Neural cell (in vitro differentiated cells): ENCODE results near the gene PHACTR1. TPM values are rescaled to one million over a fixed set of nuclear protein-coding genes. Genes with fewer than 3 reads are reported as not detected.

ENCODE experiments used
- H2AFZ ChIP-seq: fragments of 200-600, 300-800 bp; sonication (generic), shearing (Covaris generic); 2 replicates; pipeline ENCODE4 v1.6.0; 2014; ENCODE audit warnings: low read depth, mild to moderate bottlenecking, antibody characterized with exemption, low read length, moderate library complexity
- H3F3A ChIP-seq: fragments of 200-600 bp; shearing (Covaris generic); 2 replicates; pipeline ENCODE4 v1.6.1; 2016; ENCODE audit warnings: mild to moderate bottlenecking, moderate library complexity, mixed read lengths, antibody characterized with exemption, low read length; ENCODE audit not compliant: insufficient read depth, poor library complexity, severe bottlenecking
- H3K27ac ChIP-seq: fragments of 200-600, 300-800 bp; sonication (generic), shearing (Covaris generic); 2 replicates; pipeline ENCODE4 v1.5.1; 2014; ENCODE audit warnings: mild to moderate bottlenecking, low read length, moderate library complexity
- H3K27me3 ChIP-seq: fragments of 300-800, 200-600 bp; sonication (generic), shearing (Covaris generic); 2 replicates; pipeline ENCODE4 v1.6.0; 2014; ENCODE audit warnings: mild to moderate bottlenecking, low read depth, low read length, moderate library complexity; ENCODE audit not compliant: insufficient read depth
- H3K36me3 ChIP-seq: fragments of 300-800, 200-600 bp; sonication (generic), shearing (Covaris generic); 2 replicates; pipeline ENCODE4 v1.5.1; 2014; ENCODE audit warnings: mild to moderate bottlenecking, antibody characterized with exemption, low read length, moderate library complexity; ENCODE audit not compliant: insufficient read depth
- H3K4me2 ChIP-seq: fragments of 300-800, 200-600 bp; sonication (generic), shearing (Covaris generic); 2 replicates; pipeline ENCODE4 v1.6.0; 2014; ENCODE audit warnings: mild to moderate bottlenecking, low read length
- H3K4me3 ChIP-seq: fragments of 300-800, 200-600 bp; sonication (generic), shearing (Covaris generic); 2 replicates; pipeline ENCODE4 v1.5.1; 2014; ENCODE audit warnings: mild to moderate bottlenecking, low read length, moderate library complexity
- H3K79me2 ChIP-seq: fragments of 200-600 bp; shearing (Covaris generic); replicated peaks from 2 replicates; pipeline ENCODE4 v1.6.0; 2014; ENCODE audit warnings: mild to moderate bottlenecking, low read length, moderate library complexity; ENCODE audit not compliant: insufficient read depth
- H3K9ac ChIP-seq: fragments of 300-800, 200-600 bp; sonication (generic), shearing (Covaris generic); 2 replicates; pipeline ENCODE4 v1.6.1; 2016; ENCODE audit warnings: mild to moderate bottlenecking, low read length, mixed read lengths
- H3K9me2 ChIP-seq: fragments of 200-600 bp; shearing (Covaris generic); 2 replicates; pipeline ENCODE4 v1.6.1; 2016; ENCODE audit warnings: mild to moderate bottlenecking, low read length, mixed read lengths; ENCODE audit not compliant: insufficient read depth
- H3K9me3 ChIP-seq: fragments of 200-600, 300-800 bp; sonication (generic), shearing (Covaris generic); 2 replicates; pipeline ENCODE4 v1.6.1; 2016; ENCODE audit warnings: mild to moderate bottlenecking, mixed run types, low read length, moderate library complexity, mixed read lengths
- H4K20me1 ChIP-seq: fragments of 200-600 bp; shearing (Covaris generic); 2 replicates; pipeline ENCODE4 v1.6.1; 2016; ENCODE audit warnings: mild to moderate bottlenecking, mixed run types; ENCODE audit not compliant: insufficient read depth
- CTCF ChIP-seq: fragments of 450-650 bp; IDR thresholded peaks from 2 replicates; pipeline ENCODE4 v1.5.1; 2014; ENCODE audit warnings: antibody characterized with exemption, mild to moderate bottlenecking, moderate library complexity; ENCODE audit not compliant: poor library complexity, severe bottlenecking
- EP300 ChIP-seq: fragments of 450-650 bp; conservative IDR thresholded peaks from 2 replicates; pipeline ENCODE4 v1.6.1; 2014; ENCODE audit warnings: antibody characterized with exemption, mild to moderate bottlenecking, moderate library complexity; ENCODE audit not compliant: poor library complexity, severe bottlenecking
- EZH2 ChIP-seq: fragments of 200-600, 300-800 bp; shearing (Covaris generic), sonication (generic); IDR thresholded peaks from 2 replicates; pipeline ENCODE4 v1.6.1; 2014; ENCODE audit warnings: antibody characterized with exemption, low read length, borderline replicate concordance, mild to moderate bottlenecking; ENCODE audit not compliant: insufficient read depth, poor library complexity, severe bottlenecking
- MXI1 ChIP-seq: fragments of 450-650 bp; conservative IDR thresholded peaks from 2 replicates; pipeline ENCODE4 v1.6.1; 2014; ENCODE audit warnings: antibody characterized with exemption, mild to moderate bottlenecking; ENCODE audit not compliant: poor library complexity, severe bottlenecking
- POLR2AphosphoS5 ChIP-seq: IDR thresholded peaks from 2 replicates; pipeline ENCODE4 v1.6.1; 2012
- REST ChIP-seq: IDR thresholded peaks from 2 replicates; pipeline ENCODE4 v1.6.1; 2012; ENCODE audit warnings: borderline replicate concordance
- TAF1 ChIP-seq: IDR thresholded peaks from 2 replicates; pipeline ENCODE4 v1.6.1; 2012; ENCODE audit warnings: low read depth
- polyA plus RNA-seq: library from polyadenylated mRNA; depleted of rRNA; stranded (reverse); fragments of >200 nt; gene quantifications from 2 replicates; pipeline ENCODE4 v1.2.3, GENCODE V29; 2014

PHACTR1 gene
- polyA plus RNA-seq, 1 donor from 2014 or later, result 7.8 TPM

- no peak overlapping the region for H3K9ac ChIP-seq
- no peak for TF ChIP-seq POLR2AphosphoS5
- no peak for TF ChIP-seq CTCF
- no peak for TF ChIP-seq EZH2
- TF ChIP-seq MXI1, result no peak
- TF ChIP-seq REST, result no peak
- H3K79me2 ChIP-seq, result no peaks in the 10 kb centered on the region
- no peaks in the 10 kb centered on the region for H3K27me3 ChIP-seq
- H3K4me2 ChIP-seq, result no peak overlapping the region
- H3K27ac ChIP-seq, result no peak overlapping the region
- H2AFZ ChIP-seq, result no peak overlapping the region
- no peaks in the 10 kb centered on the region for H3K36me3 ChIP-seq
- H3F3A ChIP-seq, result no peaks in the 10 kb centered on the region
- no peak overlapping the region for H3K4me3 ChIP-seq
- H4K20me1 ChIP-seq, result no peaks in the 10 kb centered on the region
- no peaks in the 10 kb centered on the region for H3K9me2 ChIP-seq
- H3K9me3 ChIP-seq, result no peaks in the 10 kb centered on the region
Measured at GRCh38 chr6:13238017-13238416, 521.5 kb downstream of the PHACTR1 start.

- Histone ChIP-seq H3K9ac (no peak overlapping the region), H3K4me2 (no peak overlapping the region), H3K9me2 (no peaks in the 10 kb centered on the region), H3K79me2 (no peaks in the 10 kb centered on the region), H3F3A (no peaks in the 10 kb centered on the region), H3K4me3 (no peak overlapping the region), H3K27ac (peak overlapping the region; percentile 28), H2AFZ (no peak overlapping the region), H3K27me3 (no peaks in the 10 kb centered on the region), H4K20me1 (no peaks in the 10 kb centered on the region), H3K9me3 (no peaks in the 10 kb centered on the region), H3K36me3 (no peaks in the 10 kb centered on the region)
- TF ChIP-seq EP300 (no peak), TAF1 (no peak), CTCF (no peak)
Measured at GRCh38 chr6:13238640-13239216, 522.2 kb downstream of the PHACTR1 start.
